NCI-H526 treated with DMSO at 0.1 percent for 48 hours (cell line): ENCODE measurements around the gene SEC11A.
"Not testable (repeated sequence)": the region's sequence is repeated elsewhere in the genome, so short reads cannot be mapped to it uniquely, and the experiment has no call there.

Experiments used
- DNase-seq: peaks from one replicate; lab custom pipeline; 2025; lab: John Stamatoyannopoulos, UW

SEC11A gene

DNA sequence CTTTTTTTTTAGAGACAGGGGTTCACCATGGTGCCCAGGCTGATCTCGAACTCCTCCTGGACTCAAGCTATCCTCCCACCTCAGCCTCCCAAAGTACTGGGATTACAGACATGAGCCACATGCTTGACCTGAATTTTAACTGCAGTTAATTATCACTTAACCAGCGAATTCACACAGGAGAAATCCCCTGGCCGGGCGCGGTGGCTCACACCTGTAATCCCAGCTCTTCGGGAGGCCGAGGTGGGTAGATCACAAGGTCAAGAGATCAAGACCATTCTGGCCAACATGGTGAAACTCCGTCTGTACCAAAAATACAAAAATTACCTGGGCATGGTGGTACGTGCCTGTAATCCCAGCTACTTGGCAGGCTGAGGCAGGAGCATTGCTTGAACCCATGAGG is 74.1 kb downstream of the SEC11A start:
- DNase-seq = not testable (repeated sequence)

DNA sequence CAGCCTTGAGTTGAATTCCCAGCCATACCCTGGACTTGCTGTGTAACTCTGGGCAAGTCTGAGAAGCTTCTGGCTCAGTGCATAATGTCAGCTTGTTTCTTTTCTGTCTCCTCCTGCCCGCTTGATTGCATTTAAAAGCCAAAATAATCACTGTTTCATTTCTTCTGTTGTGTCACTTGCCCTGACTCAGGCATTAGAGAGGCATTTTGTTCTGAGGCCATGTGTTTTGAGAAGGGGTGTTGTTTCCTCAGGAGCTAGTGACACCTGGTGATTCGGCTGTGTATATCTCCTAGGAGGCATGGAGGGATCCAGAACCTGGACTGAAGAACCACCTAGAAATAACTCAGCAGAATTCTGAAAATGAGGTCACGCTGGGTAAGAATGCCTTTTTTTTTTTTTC is 77.8 kb downstream of the SEC11A start:
- no peak for DNase-seq

- peak; percentile 30 for DNase-seq
Observed at GRCh38 chr15:84634228-84634837, 81.6 kb downstream of the SEC11A start.

DNA sequence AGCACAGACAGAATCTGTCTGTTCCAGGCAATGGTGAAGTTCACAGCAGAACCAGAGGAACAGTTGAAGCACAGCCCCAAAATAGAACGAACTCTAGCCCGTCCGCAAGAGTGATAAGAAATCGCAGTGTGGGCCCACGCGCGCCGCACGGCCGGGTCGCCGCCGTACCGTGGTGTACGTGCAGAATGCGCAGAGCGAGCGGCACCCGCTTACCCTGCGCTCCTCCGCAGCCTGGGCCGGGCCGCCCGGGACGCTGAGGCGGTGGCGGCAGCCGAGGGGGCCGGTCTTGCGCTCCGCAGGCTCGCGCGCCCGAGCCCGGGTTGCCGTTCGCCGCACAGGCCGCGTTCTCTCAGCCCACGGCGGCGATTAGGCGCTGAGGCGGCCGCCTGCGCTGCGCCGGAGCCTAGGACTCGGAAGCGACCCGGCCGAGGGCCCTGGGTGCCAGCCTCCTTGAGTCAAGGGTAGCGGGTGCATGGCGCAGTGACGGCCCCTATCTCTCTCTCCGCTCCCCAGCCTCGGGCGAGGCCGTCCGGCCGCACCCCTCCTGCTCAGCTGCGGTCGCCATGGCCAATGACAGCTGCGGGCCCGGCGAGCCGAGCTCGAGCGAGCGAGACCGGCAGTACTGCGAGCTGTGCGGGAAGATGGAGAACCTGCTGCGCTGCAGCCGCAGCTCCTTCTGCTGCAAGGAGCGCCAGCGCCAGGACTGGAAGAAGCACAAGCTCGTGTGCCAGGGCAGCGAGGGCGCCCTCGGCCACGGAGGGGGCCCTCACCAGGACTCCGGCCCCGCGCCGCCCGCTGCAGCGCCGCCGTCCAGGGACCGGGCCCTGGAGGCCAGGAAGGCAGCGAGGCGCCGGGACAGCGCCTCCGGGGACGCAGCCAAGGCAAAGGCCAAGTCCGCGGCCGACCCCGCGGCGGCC is 82.4 kb downstream of the SEC11A start:
- DNase-seq = peak; percentile 72

GRCh38 chr15:84631706-84632272 is 84.2 kb downstream of the SEC11A start:
- DNase-seq = no peak

- no peak for DNase-seq
Observed at GRCh38 chr15:84629033-84629432, 86.9 kb downstream of the SEC11A start.

DNA sequence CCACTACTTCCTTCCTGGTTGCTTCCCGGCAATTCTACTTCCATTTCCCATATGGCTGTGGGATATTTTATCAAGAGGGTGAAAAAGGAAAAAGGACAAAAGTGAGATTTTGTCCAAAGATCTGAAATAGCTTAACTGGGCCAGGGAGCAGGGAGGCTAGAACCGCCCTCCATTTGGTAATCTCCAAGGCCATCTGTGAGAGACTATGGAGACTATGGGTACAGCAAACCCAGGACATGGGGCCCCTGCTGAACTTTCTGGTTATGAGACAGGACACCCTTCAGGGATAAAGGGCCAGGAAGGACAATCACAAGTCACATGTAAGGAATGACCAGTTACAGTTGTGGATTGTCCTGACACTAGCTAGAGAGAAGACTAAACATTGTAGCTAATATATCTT is 90.8 kb downstream of the SEC11A start:
- no peak for DNase-seq

- DNase-seq = no peak
Observed at GRCh38 chr15:84624359-84624758, 91.6 kb downstream of the SEC11A start.

GRCh38 chr15:84621358-84621979 is 94.5 kb downstream of the SEC11A start:
- no peak for DNase-seq

DNA sequence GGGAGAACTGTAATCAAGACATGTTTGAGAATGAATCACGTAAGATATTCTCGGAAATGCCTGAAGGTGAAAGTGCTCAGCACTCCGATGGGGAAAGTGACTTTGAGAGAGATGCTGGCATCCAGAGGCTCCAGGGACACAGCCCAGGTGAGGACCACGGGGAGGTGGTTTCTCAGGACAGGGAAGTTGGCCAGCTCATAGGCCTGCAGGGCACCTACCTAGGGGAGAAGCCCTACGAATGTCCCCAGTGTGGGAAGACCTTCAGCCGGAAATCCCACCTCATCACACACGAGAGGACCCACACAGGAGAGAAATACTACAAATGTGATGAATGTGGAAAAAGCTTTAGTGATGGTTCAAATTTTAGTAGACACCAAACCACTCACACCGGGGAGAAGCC is 95.3 kb downstream of the SEC11A start:
- DNase-seq = no peak
